Neuronal stem cell (in vitro differentiated cells): ENCODE results near the gene COLEC12.

Experiments used
- DNase-seq: peaks from one replicate; pipeline ENCODE4 v3.0.0-alpha.2; 2013; ENCODE audit warnings: low spot score
- H2AFZ ChIP-seq: one replicate; pipeline ENCODE4 v1.6.1; 2013; ENCODE audit warnings: mild to moderate bottlenecking, low read length, inconsistent platforms
- H2AK5ac ChIP-seq: 2 replicates; pipeline ENCODE4 v1.6.1; 2013; ENCODE audit warnings: low read depth, mild to moderate bottlenecking, inconsistent platforms, low read length, moderate library complexity, mixed read lengths
- H2BK120ac ChIP-seq: 2 replicates; pipeline ENCODE4 v1.6.1; 2013; ENCODE audit warnings: low read depth, mild to moderate bottlenecking, inconsistent platforms, low read length, moderate library complexity, mixed read lengths
- H2BK12ac ChIP-seq: one replicate; pipeline ENCODE4 v1.6.1; 2013; ENCODE audit warnings: low read length, inconsistent platforms
- H2BK15ac ChIP-seq: 2 replicates; pipeline ENCODE4 v1.6.1; 2013; ENCODE audit warnings: mild to moderate bottlenecking, low read length, inconsistent platforms, mixed read lengths
- H2BK5ac ChIP-seq: one replicate; pipeline ENCODE4 v1.6.1; 2013; ENCODE audit warnings: inconsistent platforms, mild to moderate bottlenecking, low read length, moderate library complexity
- H3K14ac ChIP-seq: one replicate; pipeline ENCODE4 v1.6.1; 2013; ENCODE audit warnings: low read length, inconsistent platforms
- H3K18ac ChIP-seq: 2 replicates; pipeline ENCODE4 v1.6.1; 2013; ENCODE audit warnings: low read length, inconsistent platforms
- H3K23ac ChIP-seq: 2 replicates; pipeline ENCODE4 v1.6.1; 2013; ENCODE audit warnings: low read depth, mild to moderate bottlenecking, mixed read lengths, low read length, inconsistent platforms; ENCODE audit not compliant: poor library complexity
- H3K27ac ChIP-seq: replicated peaks from 3 replicates; pipeline ENCODE4 v1.5.1; 2013; ENCODE audit warnings: low read length, inconsistent platforms
- H3K27me3 ChIP-seq, 3 experiments: 2 replicates each; pipeline ENCODE4 v1.6.1; 2013; ENCODE audit warnings: low read length in 3 of 3, mild to moderate bottlenecking in 2 of 3, inconsistent platforms in 1 of 3, low read depth in 1 of 3, mixed read lengths in 1 of 3, moderate library complexity in 1 of 3; ENCODE audit not compliant: control insufficient read depth in 3 of 3, insufficient read depth in 3 of 3
- H3K36me3 ChIP-seq, 2 donors: replicated peaks in 1 of 2; 2 replicates each; pipeline ENCODE4 v1.6.1; 2013; ENCODE audit warnings: low read length in 2 of 2; ENCODE audit not compliant: control insufficient read depth in 2 of 2, insufficient read depth in 2 of 2
- H3K4ac ChIP-seq: 2 replicates; pipeline ENCODE4 v1.6.1; 2013; ENCODE audit warnings: inconsistent platforms, mild to moderate bottlenecking, low read length, moderate library complexity
- H3K4me1 ChIP-seq, 2 donors: 1 replicate in 1 of 2; 2 replicates in 1 of 2; pipeline ENCODE4 v1.6.1; 2013; ENCODE audit warnings: low read length in 2 of 2, low read depth in 1 of 2; ENCODE audit not compliant: control insufficient read depth in 2 of 2, insufficient read depth in 1 of 2
- H3K4me2 ChIP-seq: one replicate; pipeline ENCODE4 v1.6.1; 2013; ENCODE audit warnings: mild to moderate bottlenecking, low read length, inconsistent platforms; ENCODE audit not compliant: insufficient read depth, poor library complexity, severe bottlenecking
- H3K4me3 ChIP-seq, 2 donors: 2 replicates each; pipeline ENCODE4 v1.5.1; 2013; ENCODE audit warnings: low read length in 2 of 2, mild to moderate bottlenecking in 2 of 2, inconsistent platforms in 1 of 2, moderate library complexity in 1 of 2
- H3K79me1 ChIP-seq: one replicate; pipeline ENCODE4 v1.6.1; 2013; ENCODE audit warnings: low read depth, mild to moderate bottlenecking, inconsistent platforms, low read length, moderate library complexity
- H3K9ac ChIP-seq: one replicate; pipeline ENCODE4 v1.6.1; 2013; ENCODE audit warnings: mild to moderate bottlenecking, low read depth, low read length, inconsistent platforms; ENCODE audit not compliant: poor library complexity
- H3K9me3 ChIP-seq, 2 donors: replicated peaks in 1 of 2; 2 replicates each; pipeline versions ENCODE3 to v1.6.1; 2013; ENCODE audit warnings: low read length in 2 of 2, mild to moderate bottlenecking in 2 of 2, inconsistent platforms in 1 of 2, low read depth in 1 of 2, mixed read lengths in 1 of 2, moderate library complexity in 1 of 2; ENCODE audit not compliant: control insufficient read depth in 2 of 2, insufficient read depth in 1 of 2
- H4K8ac ChIP-seq: one replicate; pipeline ENCODE4 v1.6.1; 2013; ENCODE audit warnings: low read depth, mild to moderate bottlenecking, inconsistent platforms, low read length, moderate library complexity
- H4K91ac ChIP-seq: one replicate; pipeline ENCODE4 v1.6.1; 2013; ENCODE audit warnings: low read length, low read depth, mild to moderate bottlenecking, inconsistent platforms; ENCODE audit not compliant: poor library complexity
- WGBS, 2 donors: extraction: QIAGEN DNeasy Blood & Tissue Kit; methylation state at CpG; one replicate each; pipeline ENCODE4 v1.1.7; 2013; ENCODE audit warnings: missing lambda C conversion rate in 2 of 2, mixed read lengths in 1 of 2; ENCODE audit not compliant: insufficient read length in 2 of 2, insufficient replicate concordance in 1 of 2; ENCODE audit errors: extremely low coverage in 2 of 2; 5-methylcytosine and 5-hydroxymethylcytosine counted together

Gene COLEC12

DNA sequence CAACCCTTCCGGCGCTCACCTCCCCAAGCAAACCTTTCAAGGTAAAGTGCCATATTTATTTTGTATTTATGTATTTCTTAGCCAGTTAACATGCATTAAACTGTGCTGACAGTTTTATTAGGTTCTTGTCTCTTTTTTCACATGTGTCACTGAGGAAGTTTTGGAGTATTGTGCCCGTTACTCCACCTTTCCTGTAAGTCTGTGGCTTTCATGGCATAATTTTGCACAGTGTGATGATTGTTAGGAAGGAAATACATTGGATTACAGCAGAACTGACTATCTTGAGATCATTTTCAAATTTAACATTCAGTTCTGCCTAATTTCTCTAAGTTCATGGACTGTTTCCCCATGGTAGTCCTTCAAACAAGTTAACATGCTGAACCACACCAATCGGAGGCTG lies 67.7 kb downstream of the COLEC12 start:
- no peak overlapping the region for H3K4me3 ChIP-seq
- H3K23ac ChIP-seq, result no peak overlapping the region
- WGBS, 2 donors, result no CpG with 5 or more reads among the region's 4 CpGs
- H3K27ac ChIP-seq, result no peak overlapping the region
- H2AK5ac ChIP-seq, result no peak overlapping the region
- no peak overlapping the region for H2BK12ac ChIP-seq
- H3K4me2 ChIP-seq, result no peak overlapping the region
- H3K79me1 ChIP-seq, result peaks cover 1% of the 10 kb centered on the region
- H2BK120ac ChIP-seq, result no peak overlapping the region
- no peak overlapping the region for H3K9ac ChIP-seq
- no peak overlapping the region for H3K14ac ChIP-seq
- H2BK15ac ChIP-seq, result no peak overlapping the region
- no peak overlapping the region for H4K8ac ChIP-seq
- no peak overlapping the region for H2BK5ac ChIP-seq
- no peaks in the 10 kb centered on the region for H3K4me1 ChIP-seq
- no peak overlapping the region for H3K4ac ChIP-seq
- no peaks in the 10 kb centered on the region for H3K9me3 ChIP-seq
- no peak overlapping the region for H4K91ac ChIP-seq
- no peaks in the 10 kb centered on the region for H3K27me3 ChIP-seq
- no peaks in the 10 kb centered on the region for H3K36me3 ChIP-seq
- H2AFZ ChIP-seq, result no peak overlapping the region
- no peak for DNase-seq
- no peak overlapping the region for H3K18ac ChIP-seq

DNA sequence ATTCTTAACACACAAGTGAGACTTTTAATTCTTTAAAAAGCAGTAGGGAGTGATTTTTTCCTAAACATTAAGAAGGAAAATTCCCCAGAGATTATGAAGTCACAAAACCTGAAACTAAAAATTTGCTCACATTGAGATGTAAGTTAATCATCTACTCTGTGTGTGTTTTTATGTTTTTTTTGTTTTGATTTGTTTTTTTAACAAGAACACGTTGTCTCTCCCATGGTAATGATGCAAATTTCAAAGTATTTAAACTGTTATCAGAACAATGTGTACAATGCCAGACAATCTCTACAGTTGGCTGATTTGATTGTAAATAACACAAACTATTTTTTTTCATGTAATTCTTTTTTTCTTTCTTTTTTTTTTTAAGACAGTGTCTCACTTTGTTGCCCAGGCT lies 71.5 kb downstream of the COLEC12 start:
- H3K4me3 ChIP-seq, result no peak overlapping the region
- H2BK12ac ChIP-seq, result no peak overlapping the region
- H3K14ac ChIP-seq, result no peak overlapping the region
- peaks cover 0 to 1% of the 10 kb centered on the region in 2 donors for H3K4me1 ChIP-seq
- no peak overlapping the region for H3K4ac ChIP-seq
- no peak overlapping the region for H4K8ac ChIP-seq
- no peak overlapping the region for H2BK15ac ChIP-seq
- H2AFZ ChIP-seq, result no peak overlapping the region
- no peak overlapping the region for H3K23ac ChIP-seq
- H3K9me3 ChIP-seq, result no peaks in the 10 kb centered on the region
- H3K27ac ChIP-seq, result no peak overlapping the region
- H3K36me3 ChIP-seq, result no peaks in the 10 kb centered on the region
- no peak overlapping the region for H2BK120ac ChIP-seq
- H2BK5ac ChIP-seq, result no peak overlapping the region
- no peak overlapping the region for H4K91ac ChIP-seq
- no CpG with 5 or more reads among the region's 1 CpG for WGBS, 2 donors
- H3K4me2 ChIP-seq, result no peak overlapping the region
- DNase-seq, result no peak
- H3K79me1 ChIP-seq, result peaks cover 1% of the 10 kb centered on the region
- no peak overlapping the region for H2AK5ac ChIP-seq
- no peak overlapping the region for H3K9ac ChIP-seq
- no peaks in the 10 kb centered on the region for H3K27me3 ChIP-seq
- H3K18ac ChIP-seq, result no peak overlapping the region

GRCh38 chr18:427005-427404 lies 73.5 kb downstream of the COLEC12 start:
- H4K91ac ChIP-seq, result no peak overlapping the region
- no CpG with 5 or more reads among the region's 8 CpGs for WGBS, 2 donors

GRCh38 chr18:425106-425745 lies 75.3 kb downstream of the COLEC12 start:
- Histone ChIP-seq H4K91ac (no peak overlapping the region), H3K4ac (no peak overlapping the region), H2BK12ac (no peak overlapping the region), H4K8ac (no peak overlapping the region), H3K4me2 (no peak overlapping the region), H3K14ac (no peak overlapping the region), H3K36me3 (no peaks in the 10 kb centered on the region), H3K79me1 (no peaks in the 10 kb centered on the region), H2BK120ac (no peak overlapping the region), H3K4me1 (peaks cover 0 to 3% of the 10 kb centered on the region in 2 donors), H3K27ac (no peak overlapping the region), H3K18ac (no peak overlapping the region), H2BK5ac (no peak overlapping the region), H3K4me3 (no peak overlapping the region), H2AFZ (no peak overlapping the region), H2BK15ac (no peak overlapping the region), H3K23ac (no peak overlapping the region), H2AK5ac (no peak overlapping the region), H3K9ac (no peak overlapping the region), H3K27me3 (no peaks in the 10 kb centered on the region), H3K9me3 (no peaks in the 10 kb centered on the region)
- no peak for DNase-seq
- no CpG with 5 or more reads among the region's 7 CpGs for WGBS, 2 donors

More at GRCh38 chr18:427005-427404, 73.5 kb downstream of the COLEC12 start:
- Histone ChIP-seq H3K4me3 (no peak overlapping the region), H3K27ac (no peak overlapping the region), H3K27me3 (no peaks in the 10 kb centered on the region), H2BK12ac (no peak overlapping the region), H3K4me2 (no peak overlapping the region), H3K9me3 (no peaks in the 10 kb centered on the region), H3K9ac (no peak overlapping the region), H2BK15ac (no peak overlapping the region), H3K23ac (no peak overlapping the region), H3K4me1 (peaks cover 0 to 1% of the 10 kb centered on the region in 2 donors), H2BK5ac (no peak overlapping the region), H3K14ac (no peak overlapping the region), H3K36me3 (no peaks in the 10 kb centered on the region), H3K79me1 (no peaks in the 10 kb centered on the region), H2BK120ac (no peak overlapping the region), H2AFZ (no peak overlapping the region), H3K18ac (no peak overlapping the region), H2AK5ac (no peak overlapping the region), H3K4ac (no peak overlapping the region), H4K8ac (no peak overlapping the region)
- DNase-seq, result no peak
